ENCODE measurements around the gene STK24. TPM values are rescaled to one million over a fixed set of nuclear protein-coding genes. Genes with fewer than 3 reads are reported as not detected.
A peak's percentile ranks its signal among the peaks of the same experiment; 100 is the strongest.

STK24 gene
- total and polyA plus RNA-seq, 2 of the 8 experiments (the other 6 are each of a cell fraction or from before 2014, with no cell fraction given), result 62.8 to 143 TPM

- Histone ChIP-seq H4K20me1 (replicated peaks in 1 of 2; ENCODE audit: control insufficient read depth in 1 of 2, insufficient read depth in 2 of 2, low read length in 2 of 2) (peaks cover 15 to 31% of the 10 kb centered on the region in 2 experiments), H3K4me1 (replicated peaks in 1 of 4; ENCODE audit: control insufficient read depth in 3 of 4, insufficient read depth in 4 of 4, low read length in 3 of 4) (peaks cover 7 to 38% (median 24%) of the 10 kb centered on the region in 4 experiments), H4K5ac (ENCODE audit: insufficient read length, low read depth, low read length) (no peak overlapping the region), H3K9me3 (ENCODE audit: insufficient read depth in 2 of 2, low read depth in 1 of 2, low read length in 1 of 2) (no peaks in the 10 kb centered on the region), H2BK20ac (ENCODE audit: low read length) (no peak overlapping the region), H3K14ac (ENCODE audit: insufficient read length) (no peak overlapping the region), H2BK15ac (ENCODE audit: low read length) (no peak overlapping the region), H3K27me3 (replicated peaks in 1 of 4; ENCODE audit: control insufficient read depth in 3 of 4, extremely low read depth in 1 of 4, insufficient read depth in 3 of 4, low read length in 3 of 4) (no peaks in the 10 kb centered on the region), H3K4ac (replicated peaks; ENCODE audit: insufficient read length, low read depth, low read length) (no peak overlapping the region), H3K9ac (replicated peaks in 1 of 4; ENCODE audit: extremely low read depth in 1 of 4, low read depth in 3 of 4, low read length in 3 of 4) (no peak overlapping the region), H2AFZ (ENCODE audit: low read length) (no peak overlapping the region), H2AK5ac (ENCODE audit: low read depth, low read length) (no peak overlapping the region), H3K4me3 (ENCODE audit: extremely low read depth in 1 of 4, insufficient read depth in 2 of 4, low read depth in 3 of 4, low read length in 4 of 4) (peak overlapping the region in 2 of 4 experiments; percentile 6 to 33; a peak in 2 of 8 replicates), H3K36me3 (ENCODE audit: control insufficient read depth in 2 of 4, insufficient read depth in 4 of 4, low read length in 3 of 4) (peaks cover 2 to 23% (median 11%) of the 10 kb centered on the region in 4 experiments; a peak in 7 of 8 replicates), H2BK12ac (ENCODE audit: low read depth, low read length) (peak overlapping the region; percentile 85; the same call in 1 of the 2 replicates), H3K79me1 (ENCODE audit: low read depth, low read length) (peaks cover 16% of the 10 kb centered on the region), H3K4me2 (ENCODE audit: insufficient read depth in 1 of 2, low read depth in 2 of 2, low read length in 2 of 2) (peak overlapping the region; percentile 27 to 65), H4K8ac (ENCODE audit: extremely low read depth, insufficient read depth, low read length) (no peak overlapping the region), H3K18ac (ENCODE audit: extremely low read depth, low read length) (0 out of 2 replicates have a peak overlapping the region, but pooled peaks have one; percentile 51), H3K23ac (ENCODE audit: insufficient read length) (no peak overlapping the region), H3K56ac (replicated peaks; ENCODE audit: insufficient read length, low read depth, low read length) (no peak overlapping the region), H4K91ac (replicated peaks; ENCODE audit: insufficient read length, low read length) (no peak overlapping the region), H2BK120ac (replicated peaks; ENCODE audit: low read depth, low read length) (no peak overlapping the region), H3K79me2 (ENCODE audit: control insufficient read depth in 1 of 2, insufficient read depth in 2 of 2, low read length in 2 of 2) (peaks cover 7 to 68% of the 10 kb centered on the region in 2 experiments; a peak in 3 of 4 replicates), H3K23me2 (ENCODE audit: low read depth, low read length) (no peaks in the 10 kb centered on the region), H3K27ac (ENCODE audit: low read depth, low read length) (no peak overlapping the region), H2BK5ac (ENCODE audit: low read depth, low read length) (no peak overlapping the region)
- POLR2A ChIA-PET (ENCODE audit: partially characterized antibody), result interaction anchor here (0.8 to 2.3 kb wide), 2 partner anchors 10 to 22 kb away, joined by 3 to 18 read pairs; no protein-coding TSS in a partner anchor
- CTCF ChIA-PET (ENCODE audit: partially characterized antibody), result interaction anchor here (0.5 to 5.0 kb wide), 6 partner anchors 9 to 357 kb away, joined by 3 to 28 read pairs (median 3); no protein-coding TSS in a partner anchor
- FAIRE-seq (no peak), DNase-seq (ENCODE audit: low read depth in 1 of 2, low spot score in 2 of 2) (no peak)
- WGBS, 2 experiments (ENCODE audit: extremely low coverage in 1 of 2, insufficient coverage in 1 of 2, insufficient read length in 1 of 2, insufficient replicate concordance in 2 of 2, low coverage in 1 of 2, low lambda C conversion rate in 2 of 2, missing lambda C conversion rate in 1 of 2), result 14% methylated on average over 5 of the region's 5 CpGs; no CpG with 5 or more reads in 1 of the 2 experiments
- TF ChIP-seq TEAD4 (IDR thresholded peaks at IDR 0.05; ENCODE audit: low read depth, low read length) (0 out of 2 replicates have a peak, but pooled peaks have one; percentile 18), RFX5 (IDR thresholded peaks at IDR 0.05; ENCODE audit: borderline replicate concordance, low read depth, low read length) (no peak), POLR2AphosphoS5 (IDR thresholded peaks at IDR 0.05; ENCODE audit: low read depth, low read length) (no peak), NRF1 (IDR thresholded peaks at IDR 0.05; ENCODE audit: low read depth, low read length) (no peak), SAP30 (IDR thresholded peaks at IDR 0.05; ENCODE audit: insufficient read depth, insufficient replicate concordance, low read length) (no peak), KDM4A (IDR thresholded peaks at IDR 0.05; ENCODE audit: low read depth, low read length, severe bottlenecking) (no peak), ZNF274 (IDR thresholded peaks at IDR 0.05; ENCODE audit: borderline replicate concordance, extremely low read depth, low read length) (no peak), POLR2A (IDR thresholded peaks at IDR 0.05; ENCODE audit: control extremely low read depth in 1 of 2, low read depth in 2 of 2, low read length in 2 of 2) (no peak), BACH1 (IDR thresholded peaks at IDR 0.05; ENCODE audit: low read length) (no peak), SIN3A (conservative IDR thresholded peaks at IDR 0.05 in 1 of 2, IDR thresholded peaks at IDR 0.05 in 1 of 2; ENCODE audit: low read depth in 1 of 2, low read length in 2 of 2) (0 out of 4 replicates have a peak, but pooled peaks of 1 of the 2 experiments have one; percentile 68)
- TF ChIP-seq, protein P1, sequence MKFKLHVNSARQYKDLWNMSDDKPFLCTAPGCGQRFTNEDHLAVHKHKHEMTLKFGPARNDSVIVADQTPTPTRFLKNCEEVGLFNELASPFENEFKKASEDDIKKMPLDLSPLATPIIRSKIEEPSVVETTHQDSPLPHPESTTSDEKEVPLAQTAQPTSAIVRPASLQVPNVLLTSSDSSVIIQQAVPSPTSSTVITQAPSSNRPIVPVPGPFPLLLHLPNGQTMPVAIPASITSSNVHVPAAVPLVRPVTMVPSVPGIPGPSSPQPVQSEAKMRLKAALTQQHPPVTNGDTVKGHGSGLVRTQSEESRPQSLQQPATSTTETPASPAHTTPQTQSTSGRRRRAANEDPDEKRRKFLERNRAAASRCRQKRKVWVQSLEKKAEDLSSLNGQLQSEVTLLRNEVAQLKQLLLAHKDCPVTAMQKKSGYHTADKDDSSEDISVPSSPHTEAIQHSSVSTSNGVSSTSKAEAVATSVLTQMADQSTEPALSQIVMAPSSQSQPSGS (IDR thresholded peaks at IDR 0.05; ENCODE audit: low read length), result no peak
These were observed 100.8 kb downstream of the STK24 start for GRCh38 chr13:98476106-98476505.
